Measurements from ENCODE around the gene RXFP3. TPM values are rescaled to one million over a fixed set of nuclear protein-coding genes. Genes with fewer than 3 reads are reported as not detected.

RXFP3 gene
- total RNA-seq, 1 donor from 2014 or later = 0.44 TPM

Other genes with a start within 250 kb of the RXFP3 start
- gene ADAMTS12, start 44.4 kb upstream of the RXFP3 start, total RNA-seq (ENCODE audit: unreplicated experiment) = 0.54 TPM
- gene SLC45A2, start 48.3 kb downstream of the RXFP3 start, total RNA-seq (ENCODE audit: unreplicated experiment) = 0.76 TPM
- 9.0 TPM for gene AMACR, start 71.7 kb downstream of the RXFP3 start, total RNA-seq (ENCODE audit: unreplicated experiment)
- gene C1QTNF3, start 106.8 kb downstream of the RXFP3 start, total RNA-seq (ENCODE audit: unreplicated experiment) = 9.0 TPM